H1 (cell line): ENCODE measurements around the gene MTO1. TPM values are rescaled to one million over a fixed set of nuclear protein-coding genes. Genes with fewer than 3 reads are reported as not detected.

Experiments used
- EGR1 ChIP-seq: IDR thresholded peaks from 2 replicates; pipeline ENCODE4 v1.6.1; 2011; ENCODE audit warnings: low read depth, low read length, borderline replicate concordance
- SRF ChIP-seq: IDR thresholded peaks from 2 replicates; pipeline ENCODE4 v1.6.1; 2011; ENCODE audit warnings: mild to moderate bottlenecking, low read depth, low read length, moderate library complexity
- polyA plus RNA-seq, 7 experiments: library from polyadenylated mRNA; depleted of rRNA in 3 of 7; stranded (reverse) in 5 of 7; unstranded in 2 of 7; fragments of >200 nt in 5 of 7; fragments of 200-250 nt in 2 of 7; gene quantifications; 1 replicate in 5 of 7; 2 replicates in 1 of 7; 4 replicates in 1 of 7; pipeline versions ENCODE4 v1.2.1 to v1.2.3, GENCODE V29; 2011 to 2013; ENCODE audit warnings: missing spikeins in 2 of 7, mixed read lengths in 2 of 7
- total RNA-seq: library from RNA; stranded (reverse); fragmentation: NEBNext Ultra II Directional; extraction: Animal tissue kit (Norgen Biotek cat#: 25700); gene quantifications from 2 replicates; pipeline ENCODE4 v1.2.1, GENCODE V29; 2021

The MTO1 gene
- total and polyA plus RNA-seq, 2 of the 8 experiments (the other 6 are each of a cell fraction or from before 2014, with no cell fraction given) = 20.9 to 31.6 TPM

DNA sequence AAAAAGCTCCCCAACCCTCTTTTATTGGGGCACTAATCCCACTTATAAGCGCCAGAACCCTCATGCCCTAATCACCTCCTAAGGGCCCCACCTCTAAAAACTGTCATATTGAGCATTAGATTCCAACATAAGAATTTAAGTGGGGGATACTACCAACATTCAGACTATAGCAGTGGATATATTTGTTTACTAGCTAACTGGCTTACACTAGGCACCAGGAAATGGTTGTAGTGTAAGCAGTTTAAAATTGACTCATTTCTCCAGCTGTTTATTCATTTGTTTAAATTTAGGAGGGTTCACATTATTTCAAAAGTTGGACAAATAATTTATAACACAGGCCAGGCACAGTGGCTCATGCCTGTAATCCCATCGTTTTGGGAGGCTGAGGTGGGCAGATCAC lies 22.9 kb downstream of the MTO1 start (continued):
- TF ChIP-seq SRF = no peak
- no peak for TF ChIP-seq EGR1
- TF ChIP-seq, all 59 proteins: peak for 0
